GM12878 (cell line): ENCODE measurements around the gene ZNF264. TPM values are rescaled to one million over a fixed set of nuclear protein-coding genes. Genes with fewer than 3 reads are reported as not detected.
A peak's percentile ranks its signal among the peaks of the same experiment; 100 is the strongest.

Experiments
- ATAC-seq: fragments of 200-7000 bp; cut with Tn5 transposase; 3 replicates; pipeline ENCODE4 v1.9.1; 2020; ENCODE audit warnings: mild to moderate bottlenecking, moderate library complexity
- BruUV-seq: library from RNA; stranded (reverse); fragments of 400-500 nt; replicated peaks from 2 replicates; lab custom pipeline; 2021; lab: Mats Ljungman, UMichigan
- CTCF ChIA-PET: fragments of 300-600 bp; sonication (Branson Sonifier 250); formaldehyde crosslinking; extraction: SDS; loops from one replicate; lab custom pipeline; 2021; ENCODE audit warnings: inconsistent platforms; lab: Yijun Ruan, JAX
- POLR2A ChIA-PET: fragments of 350-600 bp; formaldehyde crosslinking; extraction: SDS; loops from one replicate; lab custom pipeline; 2021; ENCODE audit warnings: inconsistent platforms; lab: Charles Lee
- RAD21 ChIA-PET: fragments of 300-600 bp; sonication (Branson Sonifier 250); formaldehyde crosslinking; loops from one replicate; lab custom pipeline; 2023; ENCODE audit warnings: antibody characterized with exemption; ENCODE audit not compliant: unreplicated experiment; lab: Charles Lee
- SMC1A ChIA-PET: fragments of 300-600 bp; sonication (Branson Sonifier 250); formaldehyde crosslinking; loops from one replicate; lab custom pipeline; 2023; ENCODE audit not compliant: unreplicated experiment, uncharacterized antibody; lab: Charles Lee
- DNase-seq: peaks from one replicate; pipeline ENCODE4 v3.0.0-alpha.2; 2011; ENCODE audit warnings: low read depth, low spot score
- FAIRE-seq: peaks from 3 replicates; lab custom pipeline; 2011; peaks lifted over from hg19 to GRCh38; lab: Jason Lieb, UNC
- H2AFZ ChIP-seq: 2 replicates; pipeline ENCODE4 v1.6.0; 2011; ENCODE audit warnings: low read depth, low read length, control low read depth; ENCODE audit not compliant: control insufficient read depth
- H3K27ac ChIP-seq: 2 replicates; pipeline ENCODE4 v1.5.1; 2011; ENCODE audit warnings: control low read depth; ENCODE audit not compliant: control insufficient read depth, insufficient read depth
- H3K27me3 ChIP-seq, 2 experiments: replicated peaks in 1 of 2; 2 replicates each; pipeline versions ENCODE4 v1.6.0 to v1.6.1; 2011; ENCODE audit warnings: low read length in 1 of 2; ENCODE audit not compliant: control insufficient read depth in 2 of 2, insufficient read depth in 2 of 2
- H3K36me3 ChIP-seq, 2 experiments: 2 replicates each; pipeline ENCODE4 v1.5.1; 2011; ENCODE audit warnings: low read length in 1 of 2; ENCODE audit not compliant: control insufficient read depth in 2 of 2, insufficient read depth in 2 of 2
- H3K4me1 ChIP-seq: 2 replicates; pipeline ENCODE4 v1.6.1; 2011; ENCODE audit warnings: mild to moderate bottlenecking, low read length, moderate library complexity, mixed read lengths; ENCODE audit not compliant: control insufficient read depth, insufficient read depth
- H3K4me2 ChIP-seq: 2 replicates; pipeline ENCODE4 v1.6.0; 2011; ENCODE audit warnings: control low read depth; ENCODE audit not compliant: control insufficient read depth, insufficient read depth
- H3K4me3 ChIP-seq: fragments of 200-600 bp; sonication (generic); 2 replicates; pipeline ENCODE4 v1.5.1; 2016
- H3K79me2 ChIP-seq: 2 replicates; pipeline ENCODE4 v1.6.0; 2011; ENCODE audit warnings: low read length; ENCODE audit not compliant: control insufficient read depth, insufficient read depth
- H3K9ac ChIP-seq: 2 replicates; pipeline ENCODE4 v1.8.0; 2011; ENCODE audit warnings: low read length, control low read depth, mixed read lengths; ENCODE audit not compliant: control insufficient read depth, insufficient read depth
- H3K9me3 ChIP-seq: replicated peaks from 3 replicates; pipeline ENCODE4 v1.5.1; 2011; ENCODE audit warnings: mild to moderate bottlenecking, low read length; ENCODE audit not compliant: control insufficient read depth, insufficient read depth
- H4K20me1 ChIP-seq: 2 replicates; pipeline ENCODE4 v1.6.0; 2011; ENCODE audit not compliant: control insufficient read depth, insufficient read depth
- BACH1 ChIP-seq: fragments of 450-650 bp; IDR thresholded peaks from 2 replicates; pipeline ENCODE4 v1.6.1; 2017; ENCODE audit warnings: mild to moderate bottlenecking, borderline replicate concordance
- BCLAF1 ChIP-seq: fragments of 450-650 bp; IDR thresholded peaks from 2 replicates; pipeline ENCODE4 v1.6.1; 2017; ENCODE audit warnings: antibody characterized with exemption, mild to moderate bottlenecking, moderate library complexity
- CEBPB ChIP-seq, 2 experiments: fragments of 150-350 bp in 1 of 2; IDR thresholded peaks; 2 replicates each; pipeline ENCODE4 v1.6.1; 2012 to 2014; ENCODE audit warnings: low read depth in 2 of 2, low read length in 2 of 2, borderline replicate concordance in 1 of 2, inconsistent platforms in 1 of 2
- CEBPZ ChIP-seq: fragments of 150-350 bp; IDR thresholded peaks from 2 replicates; pipeline ENCODE4 v1.6.1; 2016; ENCODE audit warnings: low read depth, low read length
- ETV6 ChIP-seq, 2 experiments: fragments of 450-650 bp in 1 of 2; IDR thresholded peaks in 1 of 2; conservative IDR thresholded peaks in 1 of 2; 2 replicates each; pipeline ENCODE4 v1.6.1; 2014; ENCODE audit warnings: antibody characterized with exemption in 1 of 2, borderline replicate concordance in 1 of 2, low read depth in 1 of 2, mild to moderate bottlenecking in 1 of 2, moderate library complexity in 1 of 2
- KLF5 ChIP-seq: fragments of 450-650 bp; IDR thresholded peaks from 2 replicates; pipeline ENCODE4 v1.6.1; 2014; ENCODE audit warnings: mild to moderate bottlenecking; ENCODE audit not compliant: partially characterized antibody
- MTA3 ChIP-seq: IDR thresholded peaks from 2 replicates; pipeline ENCODE4 v1.6.1; 2012; ENCODE audit warnings: low read length, inconsistent platforms, borderline replicate concordance
- PAX5 ChIP-seq: IDR thresholded peaks from 2 replicates; pipeline ENCODE4 v1.6.1; 2011; ENCODE audit warnings: low read depth, low read length, borderline replicate concordance
- SP1 ChIP-seq: IDR thresholded peaks from one replicate; pipeline ENCODE4 v1.6.1; 2011; ENCODE audit warnings: low read depth, low read length
- WRNIP1 ChIP-seq: IDR thresholded peaks from 2 replicates; pipeline ENCODE4 v1.6.1; 2011; ENCODE audit warnings: low read depth, low read length, improper control_type of control experiment, borderline replicate concordance
- YY1 ChIP-seq: IDR thresholded peaks from 2 replicates; pipeline ENCODE4 v1.6.1; 2011; ENCODE audit warnings: low read depth, mild to moderate bottlenecking, low read length
- WGBS: methylation state at CpG from one replicate; pipeline ENCODE4 v1.1.6; 2016; ENCODE audit warnings: low lambda C conversion rate; ENCODE audit not compliant: insufficient replicate concordance, insufficient coverage; ENCODE audit errors: missing lambda C conversion rate; 5-methylcytosine and 5-hydroxymethylcytosine counted together
- in situ Hi-C: fragments of 300-500 bp; cut with MboI; formaldehyde crosslinking; loops from 9 replicates; pipeline ENCODE4 v1.14.3; 2018; ENCODE audit warnings: mixed read lengths
- intact Hi-C: fragments of 100-400 bp; cut with micrococcal nuclease; formaldehyde crosslinking; loops from one replicate; pipeline ENCODE4 v1.14.2; 2022; ENCODE audit not compliant: unreplicated experiment
- polyA plus RNA-seq, 11 experiments: library from polyadenylated mRNA; depleted of rRNA in 4 of 11; unstranded in 6 of 11; stranded (reverse) in 5 of 11; fragments of >200 nt; fragmentation: Nextera tagmentation in 4 of 11; fragmentation: Illumina TruSeq in 1 of 11; extraction: Ambion mirVana in 4 of 11; extraction: Trizol in 1 of 11; gene quantifications; 1 replicate in 1 of 11; 2 replicates in 10 of 11; pipeline versions ENCODE4 v1.2.1 to v1.2.3, GENCODE V29; 2011 to 2016; ENCODE audit warnings: inconsistent platforms in 2 of 11, missing spikeins in 2 of 11, low read depth in 1 of 11
- total RNA-seq, 4 experiments: library from RNA; depleted of rRNA in 3 of 4; stranded (reverse); fragments of >200 nt in 3 of 4; fragmentation: Illumina TruSeq in 1 of 4; extraction: Trizol in 1 of 4; gene quantifications; 2 replicates each; pipeline versions ENCODE4 v1.2.1 to v1.2.3, GENCODE V29; 2013 to 2021

ZNF264 gene
- total and polyA plus RNA-seq, 10 of the 15 experiments (the other 5 are each of a cell fraction or from before 2014, with no cell fraction given): 0.76 to 22.9 (median 9.4) TPM

DNA sequence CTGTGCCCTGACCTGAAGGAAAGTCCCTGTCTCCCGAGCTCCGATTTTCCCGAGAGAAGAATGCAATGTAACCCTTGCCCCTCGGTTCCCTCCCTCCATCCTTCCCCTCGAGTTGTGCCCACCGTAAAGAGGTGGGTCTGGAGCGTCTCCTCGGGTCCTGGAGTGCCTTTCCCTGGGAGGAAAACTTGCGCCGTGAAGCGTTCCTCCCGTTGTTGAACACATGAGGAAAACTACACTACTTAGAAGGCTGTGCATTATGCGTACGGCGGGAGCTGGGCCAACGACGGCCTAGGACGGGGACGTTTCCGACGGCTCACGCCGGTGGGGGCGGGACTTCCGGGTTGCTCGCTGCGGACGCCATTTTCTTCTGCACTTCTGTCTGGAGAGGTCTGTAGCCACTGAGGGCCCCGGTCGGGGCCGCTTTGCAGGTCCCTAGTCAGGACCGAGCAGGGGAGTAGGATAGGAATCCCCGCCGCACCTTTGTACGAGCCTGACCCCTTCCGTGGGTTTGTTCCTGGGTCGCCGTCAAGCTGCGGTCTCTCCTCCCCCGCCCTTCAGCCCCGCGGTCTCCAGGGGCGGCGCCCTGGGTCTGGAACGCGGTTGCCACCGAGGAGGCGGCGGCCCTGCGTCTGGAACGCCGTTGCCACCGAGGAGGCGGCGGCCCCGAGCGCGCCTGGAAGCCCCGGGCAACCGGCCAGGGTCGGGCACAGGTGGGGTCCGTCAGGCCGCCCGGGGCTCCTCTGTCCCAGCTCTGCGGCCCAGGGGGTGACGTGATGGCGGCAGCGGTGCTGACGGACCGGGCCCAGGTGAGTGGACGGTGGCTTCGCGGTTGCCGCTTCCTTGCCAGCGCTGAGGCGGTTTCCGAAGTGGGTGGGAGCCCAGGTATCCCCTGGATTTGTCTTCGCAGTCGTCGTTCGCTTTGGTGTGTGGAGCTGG is at the start of gene ZNF264 (continued):
- peak; percentile 32 for TF ChIP-seq KLF5
- 0 out of 2 replicates have a peak, but pooled peaks have one; percentile 33 for TF ChIP-seq BACH1
- TF ChIP-seq, all 136 proteins: peak for 39

DNA sequence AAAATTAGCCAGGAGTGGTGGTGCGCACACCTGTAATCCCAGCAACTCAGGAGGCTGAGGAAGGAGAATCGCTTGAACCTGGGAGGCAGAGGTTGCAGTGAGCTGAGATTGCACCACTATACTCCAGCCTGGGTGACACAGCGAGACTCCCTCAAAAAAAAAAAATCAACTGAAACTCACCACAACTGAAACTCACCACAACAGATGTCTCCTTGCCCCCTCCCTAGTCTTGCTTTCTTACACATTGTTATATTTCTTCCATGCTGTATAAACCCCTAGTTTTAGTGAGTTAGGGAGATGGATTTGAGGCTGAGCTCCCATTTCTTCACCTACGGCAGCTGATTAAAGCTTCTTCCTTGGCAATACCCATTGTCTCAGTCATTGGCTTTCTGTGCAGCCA is 49.6 kb upstream of the ZNF264 start:
- in situ Hi-C loops (no loop called here), intact Hi-C loops (no loop called here)
- FAIRE-seq (no peak), ATAC-seq (no peak), DNase-seq (no peak)
- no peak overlapping the region for H3K4me2 ChIP-seq
- SMC1A ChIA-PET: interaction anchor here (0.6 kb wide), 1 partner anchor 296 kb away, joined by 3 read pairs; no protein-coding TSS in a partner anchor
- TF ChIP-seq PAX5 (no peak), CEBPB (IDR thresholded peaks at IDR 0.05; ENCODE audit: borderline replicate concordance in 1 of 2, low read depth in 2 of 2, low read length in 2 of 2) (no peak), WRNIP1 (no peak), CEBPZ (no peak), SP1 (no peak), BCLAF1 (no peak), MTA3 (no peak), YY1 (no peak), ETV6 (conservative IDR thresholded peaks at IDR 0.05 in 1 of 2, IDR thresholded peaks at IDR 0.05 in 1 of 2; ENCODE audit: borderline replicate concordance in 1 of 2, low read depth in 1 of 2) (no peak)
- BruUV-seq: no TSS peak
- CTCF ChIA-PET: no interaction called here
- H3K4me3 ChIP-seq: no peak overlapping the region
- no peak overlapping the region for H2AFZ ChIP-seq
- RAD21 ChIA-PET: no interaction called here
- POLR2A ChIA-PET: no interaction called here
- no peak overlapping the region for H3K27ac ChIP-seq
- H3K4me1 ChIP-seq: no peaks in the 10 kb centered on the region
- H3K27me3 ChIP-seq: no peaks in the 10 kb centered on the region
- no peaks in the 10 kb centered on the region for H3K36me3 ChIP-seq
- no peaks in the 10 kb centered on the region for H3K79me2 ChIP-seq
- no peaks in the 10 kb centered on the region for H4K20me1 ChIP-seq
- no peaks in the 10 kb centered on the region; the same call in 2 of the 3 replicates for H3K9me3 ChIP-seq
- WGBS: 75% methylated on average over 4 of the region's 4 CpGs
- no peak overlapping the region for H3K9ac ChIP-seq
